A375 (cell line): ENCODE measurements around the gene CNGA2. TPM values are rescaled to one million over a fixed set of nuclear protein-coding genes. Genes with fewer than 3 reads are reported as not detected.

Experiments used
- total RNA-seq: library from RNA; depleted of rRNA; stranded (reverse); fragments of >200 nt; shearing (Covaris generic); gene quantifications from 2 replicates; pipeline ENCODE4 v1.2.3, GENCODE V29; 2014; rRNA removed

CNGA2 gene
- total RNA-seq, result not detected in 2 replicates

DNA sequence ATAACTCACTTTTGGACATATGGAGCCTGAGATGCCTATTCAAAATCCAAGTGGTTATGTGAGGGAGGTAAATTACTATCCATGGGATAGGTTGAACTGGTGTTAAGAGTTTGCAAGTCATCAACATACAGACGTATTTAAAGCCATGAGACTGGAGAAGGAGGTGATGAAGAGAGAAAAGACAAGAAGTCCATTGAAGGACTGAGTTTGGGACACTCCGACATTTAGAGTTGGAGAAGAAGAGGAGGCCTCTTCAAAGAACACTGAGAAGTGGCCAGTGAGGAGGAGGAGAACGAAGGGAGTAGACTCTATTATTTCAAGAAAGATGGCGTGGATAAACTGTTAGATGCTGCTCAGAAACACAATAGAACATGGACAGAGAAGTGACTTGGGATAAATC lies at the start of gene CNGA2:
TSS of gene CNGA2 (plus strand) at position 301 of the 400 bp plus-strand sequence. CDS start 3,738 bp downstream, outside the sequence.

DNA sequence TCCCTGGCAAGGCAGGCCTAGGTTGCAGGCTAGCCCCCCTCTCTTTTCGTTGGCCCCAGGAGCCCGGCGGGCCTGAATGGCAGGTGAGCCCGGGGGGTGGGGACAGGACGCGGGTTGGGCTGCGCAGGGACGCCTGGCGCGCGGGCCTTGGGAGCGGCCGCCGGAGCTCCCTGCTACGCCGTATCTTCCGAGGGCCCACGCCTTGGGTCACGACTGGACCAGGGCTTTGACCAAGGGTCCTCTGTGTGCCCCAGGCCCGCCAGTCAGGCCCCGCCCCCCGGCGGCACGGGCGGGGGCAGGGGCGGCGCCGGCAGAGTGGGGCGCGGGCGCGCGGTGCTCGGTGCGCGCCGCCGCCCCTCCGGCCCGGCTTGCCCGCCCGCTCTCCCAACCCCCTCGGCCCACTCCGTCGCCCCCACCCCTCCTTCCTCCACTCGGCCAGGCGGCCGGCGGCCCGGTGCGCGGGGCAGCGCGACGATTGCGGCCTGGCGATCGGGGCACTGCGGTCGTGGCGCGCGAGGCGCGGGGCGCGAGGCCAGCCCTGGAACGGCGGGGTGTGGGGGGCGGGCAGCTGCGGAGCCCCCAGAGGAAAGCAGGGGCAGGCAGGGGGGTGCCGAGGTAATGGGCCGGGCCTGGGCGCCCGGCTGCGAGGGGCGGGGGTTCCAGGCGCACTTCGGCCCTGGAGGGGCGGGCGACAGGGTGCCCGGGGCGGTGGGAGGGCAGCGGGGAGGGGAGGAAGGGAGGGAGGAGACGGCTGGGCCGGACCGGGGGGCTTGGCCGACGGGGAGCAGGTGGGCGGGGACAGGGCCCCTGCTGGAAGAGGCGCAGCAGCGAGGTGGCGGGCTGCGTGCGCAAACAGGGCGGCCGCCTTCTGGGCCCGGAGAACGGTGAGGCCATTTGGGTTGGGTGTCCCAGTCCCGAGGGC lies 39.6 kb upstream of the CNGA2 start, which contains the start of gene PRRG3:
TSS of gene PRRG3 (plus strand) at position 798 of the 922 bp plus-strand sequence. CDS start 3,357 bp downstream, outside the sequence.

DNA sequence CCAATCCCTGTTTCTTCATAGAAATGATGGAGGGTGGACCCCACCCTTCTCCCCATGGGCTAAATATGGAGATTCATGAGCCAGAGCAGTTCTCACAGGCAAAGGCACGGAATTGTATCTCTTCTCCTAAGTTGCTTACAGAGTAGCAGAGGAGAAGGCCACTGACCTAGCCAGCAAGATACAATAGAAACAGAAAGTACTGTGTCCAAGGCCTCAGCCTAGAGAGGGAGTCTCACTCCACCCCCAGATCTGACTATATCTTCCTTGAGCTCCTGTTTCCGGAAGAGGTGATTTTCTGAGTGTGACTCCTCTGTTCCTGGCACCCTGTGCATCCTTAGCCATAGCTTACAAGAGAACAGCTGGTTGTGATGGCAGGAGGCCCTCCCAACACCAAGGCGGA lies 18.8 kb upstream of the CNGA2 start, which contains the start of gene FATE1:
TSS of gene FATE1 (plus strand) at position 284 of the 400 bp plus-strand sequence. CDS start at position 369, 85 bp downstream.

Other genes with a start within 250 kb of the CNGA2 start
- 0.05 TPM in 1 of 2 replicates, not detected in the other for gene PASD1, start 171.1 kb upstream of the CNGA2 start, total RNA-seq
- gene PRRG3, start 39.3 kb upstream of the CNGA2 start, total RNA-seq, result not detected in 2 replicates
- not detected in 2 replicates for gene FATE1, start 18.7 kb upstream of the CNGA2 start, total RNA-seq
- gene MAGEA4, start 178.1 kb downstream of the CNGA2 start, total RNA-seq, result 922 and 926 TPM in 2 replicates
- 1.4 and 2.7 TPM in 2 replicates for gene GABRE, start 239.9 kb downstream of the CNGA2 start, total RNA-seq